ENCODE data around the gene COL2A1. TPM values are rescaled to one million over a fixed set of nuclear protein-coding genes. Genes with fewer than 3 reads are reported as not detected.
A peak's percentile ranks its signal among the peaks of the same experiment; 100 is the strongest.

Gene COL2A1
- total and polyA plus RNA-seq, 8 donors = 0.06 to 91.3 (median 71.0) TPM; not detected in 1

- TF ChIP-seq CTCF (IDR thresholded peaks at IDR 0.05) = no peak
These were observed 13.2 kb upstream of the COL2A1 start for GRCh38 chr12:48017496-48017895.

DNA sequence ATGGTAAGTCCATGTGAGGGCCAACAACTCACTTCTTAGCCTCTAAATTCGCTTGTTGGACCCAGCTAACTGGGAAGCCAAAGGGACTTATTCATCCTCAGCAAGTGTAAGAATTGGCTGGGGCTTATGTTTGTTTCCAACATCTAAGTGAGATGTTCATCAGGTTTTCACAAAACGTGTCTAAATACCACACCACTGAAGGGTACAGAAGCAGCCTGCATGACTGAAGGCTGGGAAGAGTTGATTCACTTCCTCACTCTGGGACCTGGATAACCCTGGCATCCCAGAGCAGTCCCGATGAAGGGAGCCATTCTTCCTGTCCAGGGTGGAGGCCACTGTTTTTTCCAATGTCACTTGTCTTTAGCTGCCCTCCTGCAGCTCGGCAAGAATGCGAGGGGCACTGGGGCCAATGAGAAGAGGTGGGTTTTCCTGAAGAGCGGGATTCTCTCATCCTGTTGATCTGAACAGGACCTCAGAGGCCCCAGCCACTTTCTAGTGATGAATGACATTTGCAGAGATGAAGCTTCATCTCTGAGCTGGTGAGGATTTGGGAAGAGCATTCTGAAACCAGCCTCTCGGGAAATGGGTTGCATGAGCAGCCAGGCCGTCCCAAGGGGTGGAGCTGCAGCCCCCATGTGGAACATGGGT, 12.2 kb upstream of the COL2A1 start:
- DNase-seq (no peak), ATAC-seq (no peak)
- peaks cover 3 to 28% of the 10 kb centered on the region in 2 donors for H3K27me3 ChIP-seq
- H3K36me3 ChIP-seq = no peaks in the 10 kb centered on the region
- no peak overlapping the region for H3K27ac ChIP-seq
- intact Hi-C loops (cut with DNase I) = no loop called here
- no peak for TF ChIP-seq CTCF (IDR thresholded peaks at IDR 0.05)
- no peaks in the 10 kb centered on the region for H3K9me3 ChIP-seq
- H3K4me1 ChIP-seq = no peaks in the 10 kb centered on the region
- no peak overlapping the region for H3K4me3 ChIP-seq

More at GRCh38 chr12:48017496-48017895, 13.2 kb upstream of the COL2A1 start:
- Histone ChIP-seq H3K36me3 (no peaks in the 10 kb centered on the region), H3K9me3 (no peaks in the 10 kb centered on the region), H3K4me3 (no peak overlapping the region), H3K27ac (no peak overlapping the region), H3K27me3 (peaks cover 3 to 22% of the 10 kb centered on the region in 2 donors), H3K4me1 (no peaks in the 10 kb centered on the region)
- ATAC-seq = no peak
- no peak for DNase-seq
- intact Hi-C loops (cut with DNase I) = no loop called here

- no peak for ATAC-seq
- no peaks in the 10 kb centered on the region for H3K4me1 ChIP-seq
- TF ChIP-seq CTCF (IDR thresholded peaks at IDR 0.05) = no peak
- H3K36me3 ChIP-seq = no peaks in the 10 kb centered on the region
- no peak overlapping the region for H3K27ac ChIP-seq
- no peak overlapping the region for H3K4me3 ChIP-seq
- DNase-seq = no peak
- intact Hi-C loops (cut with DNase I) = no loop called here
- peaks cover 3 to 30% of the 10 kb centered on the region in 2 donors for H3K27me3 ChIP-seq
- H3K9me3 ChIP-seq = no peaks in the 10 kb centered on the region
These were observed 11.7 kb upstream of the COL2A1 start for GRCh38 chr12:48015954-48016353.

- ATAC-seq (no peak), DNase-seq (no peak)
- Histone ChIP-seq H3K9me3 (no peaks in the 10 kb centered on the region), H3K27me3 (peaks cover 3 to 37% of the 10 kb centered on the region in 2 donors), H3K4me1 (no peaks in the 10 kb centered on the region), H3K36me3 (no peaks in the 10 kb centered on the region), H3K4me3 (no peak overlapping the region), H3K27ac (no peak overlapping the region)
- no peak for TF ChIP-seq CTCF (IDR thresholded peaks at IDR 0.05)
- intact Hi-C loops (cut with DNase I) = no loop called here
These were observed 10.9 kb upstream of the COL2A1 start for GRCh38 chr12:48015129-48015528.

DNA sequence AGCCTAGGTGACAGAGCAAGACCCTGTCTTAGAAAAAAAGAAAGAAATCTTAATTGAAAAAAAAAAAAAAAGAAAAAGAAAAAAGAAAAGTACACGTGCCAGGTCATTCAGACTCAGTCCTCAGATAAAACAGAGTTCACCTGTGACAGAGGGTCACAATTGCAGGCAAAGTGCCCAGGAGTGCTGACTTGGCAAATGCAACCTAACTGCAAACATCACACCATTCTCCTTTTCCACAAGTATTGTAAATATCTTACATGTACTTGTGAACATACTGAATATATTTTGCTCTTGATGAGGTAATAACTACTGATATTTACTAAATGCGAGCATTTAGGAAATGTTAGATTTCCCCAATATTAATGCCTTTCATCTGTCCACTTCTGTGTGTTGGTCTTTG, 9.0 kb upstream of the COL2A1 start:
- no peak for TF ChIP-seq CTCF (IDR thresholded peaks at IDR 0.05)
- H3K27ac ChIP-seq = no peak overlapping the region
- peaks cover 5 to 45% of the 10 kb centered on the region in 2 donors for H3K27me3 ChIP-seq
- no peaks in the 10 kb centered on the region for H3K9me3 ChIP-seq
- ATAC-seq (no peak), DNase-seq (peak in 1 of 4 donors; percentile 64)
- H3K36me3 ChIP-seq = no peaks in the 10 kb centered on the region
- intact Hi-C loops (cut with DNase I) = no loop called here
- no peaks in the 10 kb centered on the region for H3K4me1 ChIP-seq
- no peak overlapping the region for H3K4me3 ChIP-seq
